WERI-Rb-1 (cell line): Measurements from ENCODE around the gene IDH1.

Source experiments
- DNase-seq: peaks from one replicate; pipeline ENCODE4 v3.0.0-alpha.2; 2020
- H3K27ac ChIP-seq: fragments of 250-450 bp; sonication (Bioruptor Pico); 2 replicates; pipeline ENCODE4 v1.5.1; 2020; ENCODE audit warnings: mild to moderate bottlenecking, moderate library complexity
- H3K27me3 ChIP-seq: fragments of 250-450 bp; sonication (Bioruptor Pico); 2 replicates; pipeline ENCODE4 v1.5.1; 2021; ENCODE audit warnings: mild to moderate bottlenecking, low read depth, moderate library complexity; ENCODE audit not compliant: insufficient read depth, severe bottlenecking
- H3K36me3 ChIP-seq: fragments of 250-450 bp; sonication (Bioruptor Pico); 2 replicates; pipeline ENCODE4 v1.5.1; 2020; ENCODE audit warnings: mild to moderate bottlenecking, moderate library complexity
- H3K4me3 ChIP-seq: 2 replicates; pipeline ENCODE4 v1.5.1; 2011; ENCODE audit warnings: low read depth, mild to moderate bottlenecking, control low read depth, low read length
- H3K9me3 ChIP-seq: fragments of 250-450 bp; sonication (Bioruptor Pico); 2 replicates; pipeline ENCODE4 v1.5.1; 2021; ENCODE audit warnings: mild to moderate bottlenecking, moderate library complexity; ENCODE audit not compliant: severe bottlenecking
- CTCF ChIP-seq: IDR thresholded peaks from 2 replicates; pipeline ENCODE4 v1.5.1; 2011; ENCODE audit warnings: low read depth, mild to moderate bottlenecking, control low read depth, inconsistent platforms, low read length

Gene IDH1

GRCh38 chr2:208195531-208195930 lies 59.3 kb downstream of the IDH1 start:
- no peaks in the 10 kb centered on the region for H3K36me3 ChIP-seq
- H3K27me3 ChIP-seq, result no peaks in the 10 kb centered on the region
- no peak overlapping the region for H3K27ac ChIP-seq
- no peak overlapping the region for H3K4me3 ChIP-seq
- no peak for DNase-seq
- H3K9me3 ChIP-seq, result no peaks in the 10 kb centered on the region
- no peak for TF ChIP-seq CTCF

DNA sequence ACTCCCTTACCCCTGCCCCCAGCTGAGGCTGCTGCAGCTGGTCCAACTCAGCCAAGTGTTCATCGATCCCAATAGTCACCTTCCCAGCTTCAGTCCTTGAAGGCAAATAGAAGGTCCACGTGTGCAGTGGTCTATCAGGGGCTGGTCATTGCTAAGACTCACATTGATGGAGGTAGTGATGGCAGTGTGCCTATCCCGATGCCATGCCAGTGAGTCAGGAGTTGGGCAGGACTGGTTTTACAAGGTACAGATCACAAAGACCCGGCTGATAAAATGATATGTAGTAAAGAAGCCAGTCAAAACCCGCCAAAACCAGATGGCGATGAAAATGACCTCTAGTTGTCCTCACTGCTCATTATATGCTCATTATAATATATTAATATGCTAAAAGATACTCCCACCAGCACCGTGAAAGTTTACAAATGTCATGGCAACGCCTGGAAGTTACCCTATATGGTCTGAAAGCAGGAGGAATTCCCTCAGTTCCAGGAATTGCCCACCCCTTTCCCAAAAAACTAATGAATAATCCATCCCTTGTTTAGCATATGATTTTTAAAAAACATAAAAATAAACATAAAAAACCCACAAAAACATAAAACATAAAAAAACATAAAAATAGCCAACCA lies 62.1 kb downstream of the IDH1 start:
- no peak overlapping the region for H3K4me3 ChIP-seq
- no peak overlapping the region for H3K27ac ChIP-seq
- no peaks in the 10 kb centered on the region for H3K9me3 ChIP-seq
- no peaks in the 10 kb centered on the region for H3K27me3 ChIP-seq
- no peaks in the 10 kb centered on the region for H3K36me3 ChIP-seq
- no peak for DNase-seq
- no peak for TF ChIP-seq CTCF

GRCh38 chr2:208189810-208190503 lies 64.9 kb downstream of the IDH1 start, which contains the start of gene C2orf80:
TSS of gene C2orf80 (minus strand) at chr2:208190030. CDS start at chr2:208186986, 3,044 bp downstream.
- Histone ChIP-seq H3K36me3 (no peaks in the 10 kb centered on the region), H3K27me3 (no peaks in the 10 kb centered on the region), H3K4me3 (no peak within 1 kb of the TSS), H3K9me3 (no peaks in the 10 kb centered on the region), H3K27ac (no peak within 1 kb of the TSS)
- no peak for TF ChIP-seq CTCF
- no peak for DNase-seq

DNA sequence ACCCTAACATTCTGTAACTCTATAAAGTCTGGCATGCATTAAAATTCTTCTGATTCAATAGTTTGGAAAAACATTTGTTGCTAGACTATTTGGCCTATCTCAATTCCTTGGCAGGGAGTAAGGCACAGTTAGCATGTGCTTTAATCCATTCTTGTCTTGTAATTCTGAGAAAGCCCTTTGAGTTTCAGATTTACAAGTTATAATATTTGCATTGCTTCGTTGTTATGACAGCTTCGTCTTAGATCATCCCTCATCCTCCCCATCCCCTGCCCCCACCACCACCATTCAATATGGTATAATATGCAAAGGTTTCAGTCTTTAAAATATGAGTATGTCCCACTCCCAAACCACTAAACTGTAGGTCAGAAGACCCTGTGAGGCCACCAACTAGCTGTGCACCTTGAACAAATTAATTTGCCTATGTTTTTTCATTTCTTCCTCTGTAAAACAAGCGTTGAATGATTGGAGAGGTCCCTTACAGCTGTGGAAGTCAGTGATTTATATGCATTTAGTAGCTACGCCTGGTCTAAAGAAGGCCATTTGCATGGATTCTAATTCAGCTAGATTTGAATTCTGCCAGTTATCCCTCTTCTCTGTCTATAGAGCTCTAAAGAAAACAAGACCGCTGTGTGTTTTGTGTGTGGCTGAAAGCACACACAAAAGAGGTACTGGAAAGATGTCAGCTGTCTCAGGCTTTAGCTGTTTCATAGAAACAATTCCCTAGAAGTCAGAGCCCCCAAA lies 65.6 kb downstream of the IDH1 start:
- no peak for DNase-seq
- Histone ChIP-seq H3K36me3 (no peaks in the 10 kb centered on the region), H3K4me3 (no peak overlapping the region), H3K9me3 (no peaks in the 10 kb centered on the region), H3K27ac (no peak overlapping the region), H3K27me3 (no peaks in the 10 kb centered on the region)
- no peak for TF ChIP-seq CTCF

GRCh38 chr2:208186893-208187292 lies 68.0 kb downstream of the IDH1 start:
- no peak for TF ChIP-seq CTCF
- Histone ChIP-seq H3K27ac (no peak overlapping the region), H3K36me3 (no peaks in the 10 kb centered on the region), H3K9me3 (no peaks in the 10 kb centered on the region), H3K27me3 (no peaks in the 10 kb centered on the region), H3K4me3 (no peak overlapping the region)
- DNase-seq, result no peak
